ENCODE measurements around the gene PPEF2. TPM values are rescaled to one million over a fixed set of nuclear protein-coding genes. Genes with fewer than 3 reads are reported as not detected.

The PPEF2 gene
- total RNA-seq, 2 donors from 2014 or later = not detected

DNA sequence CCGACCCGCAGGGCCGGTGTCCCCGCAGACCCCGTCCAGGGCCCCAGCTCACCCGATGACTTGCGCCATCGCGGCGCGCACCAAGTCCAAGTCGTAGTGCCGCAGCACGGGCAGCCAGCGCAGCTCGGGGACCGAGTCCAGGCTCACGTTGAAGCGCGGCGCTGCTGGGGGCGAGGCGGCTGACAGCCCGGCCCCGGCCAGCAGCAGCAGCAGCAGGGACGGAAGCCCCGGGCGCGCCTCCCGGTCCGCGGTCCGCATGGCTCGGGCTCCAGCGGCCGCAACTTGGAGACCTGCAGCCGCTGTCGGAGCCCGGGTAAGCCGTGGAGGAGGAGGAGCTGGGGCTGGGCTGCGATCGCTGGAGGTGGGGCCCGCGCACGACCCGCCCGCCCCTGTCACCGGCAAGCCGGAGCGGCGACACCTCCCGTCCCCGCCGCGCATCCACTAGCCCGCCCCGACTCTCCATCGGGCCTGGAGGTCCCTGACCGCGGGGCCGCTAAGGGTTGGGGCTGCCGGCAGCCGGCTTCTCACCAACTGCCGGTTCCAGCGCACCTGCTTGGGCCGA, 38.5 kb upstream of the PPEF2 start, which contains the start of gene NAAA:
NAAA (minus strand) TSS at position 322 of the 562 bp plus-strand sequence; CDS start at position 258, 64 bp downstream.
- peak within 1 kb of the TSS; percentile 55 for H3K27ac Mint-ChIP-seq
- peak; percentile 91 for DNase-seq

DNA sequence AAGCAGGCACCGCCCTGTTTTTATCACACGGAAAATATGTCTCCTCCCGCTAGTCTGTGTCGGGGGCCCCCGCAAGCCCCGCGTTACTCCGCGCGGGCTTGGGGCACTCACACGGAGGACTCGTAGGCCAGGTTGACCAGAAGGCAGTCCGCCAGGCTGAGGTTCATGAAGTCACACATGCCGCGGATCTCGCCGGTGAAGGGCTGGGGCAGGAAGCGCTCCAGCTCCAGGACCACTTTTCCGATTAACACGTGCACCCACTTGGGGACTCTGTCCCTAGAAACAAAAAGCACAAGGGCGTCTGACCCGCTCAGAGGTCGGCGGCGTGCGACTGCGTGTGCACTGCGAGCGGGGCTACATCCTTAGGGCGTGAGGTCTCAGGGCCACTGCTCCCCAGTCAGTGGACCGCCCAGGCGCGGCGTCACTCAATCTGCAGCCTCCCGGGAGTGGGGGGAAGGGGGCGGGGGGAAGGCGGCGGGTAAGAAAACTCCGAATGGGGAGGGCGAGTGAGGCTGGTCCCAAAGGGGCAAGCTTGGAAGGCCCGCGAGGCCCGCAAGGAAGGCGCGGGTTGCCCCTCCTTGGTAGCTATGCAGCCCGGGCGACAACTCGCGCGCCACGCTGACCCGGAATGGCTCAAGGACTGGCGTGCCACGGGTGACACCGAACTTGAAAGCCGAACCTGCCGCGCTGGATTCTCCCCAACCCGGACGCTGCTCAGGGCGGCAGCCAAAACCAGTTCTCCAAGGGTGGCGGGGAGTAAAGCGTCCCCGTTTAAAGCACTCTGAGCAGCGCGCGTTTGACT, 37.8 kb upstream of the PPEF2 start:
- Histone ChIP-seq H3K9me3 (ENCODE audit: control insufficient read depth, low read length) (no peaks in the 10 kb centered on the region), H3K27me3 (ENCODE audit: control insufficient read depth, insufficient read depth, low read length, poor library complexity, severe bottlenecking) (no peaks in the 10 kb centered on the region), H3K4me3 (ENCODE audit: low read length) (peak overlapping the region; percentile 83), H3K27ac (ENCODE audit: low read depth, low read length) (no peak overlapping the region), H3K9ac (ENCODE audit: extremely low read depth, low read length, poor library complexity, severe bottlenecking) (no peak overlapping the region), H3K4me1 (ENCODE audit: control insufficient read depth, insufficient read depth, low read length) (no peaks in the 10 kb centered on the region), H3K36me3 (ENCODE audit: control insufficient read depth, insufficient read depth, low read length) (peaks cover 14% of the 10 kb centered on the region)
- Mint-ChIP-seq H3K27ac (peak overlapping the region; percentile 55), H3K4me1 (no peaks in the 10 kb centered on the region), H3K36me3 (ENCODE audit: low read depth) (peaks cover 6% of the 10 kb centered on the region), H3K27me3 (ENCODE audit: insufficient read depth) (peaks cover 12% of the 10 kb centered on the region), H3K4me3 (peak overlapping the region; percentile 72), H3K9me3 (no peaks in the 10 kb centered on the region)
- WGBS, 2 experiments (ENCODE audit: insufficient coverage in 1 of 2, insufficient read length in 1 of 2) = 2 to 3% methylated on average over 31 to 67 of the region's 67 CpGs
- DNase-seq = peak; percentile 90
- no peak for TF ChIP-seq CTCF (conservative IDR thresholded peaks at IDR 0.05)

More for the DNA sequence above, 38.5 kb upstream of the PPEF2 start, which contains the start of gene NAAA:
- Histone ChIP-seq H3K27me3 (ENCODE audit: control insufficient read depth, insufficient read depth, low read length, poor library complexity, severe bottlenecking) (no peaks in the 10 kb centered on the region), H3K9ac (ENCODE audit: extremely low read depth, low read length, poor library complexity, severe bottlenecking) (no peak within 1 kb of the TSS), H3K27ac (ENCODE audit: low read depth, low read length) (no peak within 1 kb of the TSS), H3K4me3 (ENCODE audit: low read length) (peak within 1 kb of the TSS; percentile 83), H3K36me3 (ENCODE audit: control insufficient read depth, insufficient read depth, low read length) (peaks cover 18% of the 10 kb centered on the region), H3K4me1 (ENCODE audit: control insufficient read depth, insufficient read depth, low read length) (no peaks in the 10 kb centered on the region), H3K9me3 (ENCODE audit: control insufficient read depth, low read length) (no peaks in the 10 kb centered on the region)
- Mint-ChIP-seq H3K36me3 (ENCODE audit: low read depth) (peaks cover 10% of the 10 kb centered on the region), H3K27me3 (ENCODE audit: insufficient read depth) (peaks cover 12% of the 10 kb centered on the region), H3K9me3 (no peaks in the 10 kb centered on the region), H3K4me1 (no peaks in the 10 kb centered on the region), H3K4me3 (peak within 1 kb of the TSS; percentile 72)
- no peak for TF ChIP-seq CTCF (conservative IDR thresholded peaks at IDR 0.05)
- 1 to 17% methylated on average over 1 to 66 of the region's 66 CpGs for WGBS, 2 experiments (ENCODE audit: insufficient coverage in 1 of 2, insufficient read length in 1 of 2)

DNA sequence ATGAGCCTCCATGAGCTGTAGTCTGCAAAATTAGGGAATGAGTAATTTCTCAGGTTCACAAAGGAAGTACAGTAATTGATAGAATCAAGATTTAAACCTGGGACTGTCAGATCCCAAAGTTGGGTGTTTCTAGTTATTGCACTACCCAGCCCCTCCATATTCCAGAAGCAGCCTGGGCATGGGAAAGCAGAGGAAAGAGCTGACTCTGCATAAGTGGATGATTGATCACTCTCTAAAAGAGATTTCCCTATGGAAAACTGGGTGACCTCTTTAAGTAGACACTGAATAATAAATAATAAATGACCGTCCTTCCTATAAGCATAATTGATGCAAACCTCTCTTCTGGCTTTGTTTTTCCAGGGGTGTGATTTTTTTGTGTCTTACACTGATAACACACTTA, 33.4 kb upstream of the PPEF2 start:
- H3K36me3 Mint-ChIP-seq (ENCODE audit: low read depth) = no peaks in the 10 kb centered on the region

More for the DNA sequence above, 33.4 kb upstream of the PPEF2 start:
- no peaks in the 10 kb centered on the region for H3K4me1 ChIP-seq (ENCODE audit: control insufficient read depth, insufficient read depth, low read length)
- peaks cover 12% of the 10 kb centered on the region for H3K27me3 Mint-ChIP-seq (ENCODE audit: insufficient read depth)
- H3K4me1 Mint-ChIP-seq = no peaks in the 10 kb centered on the region
- no peak overlapping the region for H3K4me3 ChIP-seq (ENCODE audit: low read length)
- H3K36me3 ChIP-seq (ENCODE audit: control insufficient read depth, insufficient read depth, low read length) = no peaks in the 10 kb centered on the region
- H3K9me3 ChIP-seq (ENCODE audit: control insufficient read depth, low read length) = no peaks in the 10 kb centered on the region
- no peak overlapping the region for H3K27ac ChIP-seq (ENCODE audit: low read depth, low read length)
- no peak overlapping the region for H3K27ac Mint-ChIP-seq
- no peak overlapping the region for H3K4me3 Mint-ChIP-seq
- 80 to 93% methylated on average over 1 of the region's 1 CpG for WGBS, 2 experiments (ENCODE audit: insufficient coverage in 1 of 2, insufficient read length in 1 of 2)
- TF ChIP-seq CTCF (conservative IDR thresholded peaks at IDR 0.05) = no peak
- H3K27me3 ChIP-seq (ENCODE audit: control insufficient read depth, insufficient read depth, low read length, poor library complexity, severe bottlenecking) = no peaks in the 10 kb centered on the region
- H3K9me3 Mint-ChIP-seq = no peaks in the 10 kb centered on the region
- DNase-seq = no peak
- no peak overlapping the region for H3K9ac ChIP-seq (ENCODE audit: extremely low read depth, low read length, poor library complexity, severe bottlenecking)
